HG03045 (cell line): Measurements from ENCODE around the gene RASA3.
"Not testable (repeated sequence)": the region's sequence is repeated elsewhere in the genome, so short reads cannot be mapped to it uniquely, and the experiment has no call there.

Experiments used
- ATAC-seq: cut with Tn5 transposase; IDR thresholded peaks from one replicate; pipeline ENCODE4 v1.9.1; 2021; ENCODE audit warnings: mild to moderate bottlenecking, moderate library complexity; ENCODE audit not compliant: unreplicated experiment

RASA3 gene

GRCh38 chr13:114103289-114103621 is 29.2 kb downstream of the RASA3 start:
- ATAC-seq: not testable (repeated sequence)

- no peak for ATAC-seq
Observed at GRCh38 chr13:114102521-114103288, 29.7 kb downstream of the RASA3 start.

- no peak for ATAC-seq
Observed at GRCh38 chr13:114102131-114102520, 30.3 kb downstream of the RASA3 start.

GRCh38 chr13:114101358-114102130 is 30.9 kb downstream of the RASA3 start:
- no peak for ATAC-seq

- no peak for ATAC-seq
Observed at GRCh38 chr13:114100446-114101357, 31.7 kb downstream of the RASA3 start.

GRCh38 chr13:114099918-114100445 is 32.4 kb downstream of the RASA3 start:
- no peak for ATAC-seq

- ATAC-seq: no peak
Observed at GRCh38 chr13:114099191-114099590, 33.2 kb downstream of the RASA3 start.

GRCh38 chr13:114098689-114099056 is 33.8 kb downstream of the RASA3 start:
- ATAC-seq: not testable (repeated sequence)

GRCh38 chr13:114097893-114098688 is 34.3 kb downstream of the RASA3 start:
- ATAC-seq: no peak

- no peak for ATAC-seq
Observed at GRCh38 chr13:114097212-114097892, 35.1 kb downstream of the RASA3 start.

- ATAC-seq: no peak
Observed at GRCh38 chr13:114096811-114097211, 35.6 kb downstream of the RASA3 start.

GRCh38 chr13:114096031-114096485 is 36.4 kb downstream of the RASA3 start:
- ATAC-seq: no peak

GRCh38 chr13:114095486-114095885 is 36.9 kb downstream of the RASA3 start:
- ATAC-seq: no peak

GRCh38 chr13:114093118-114093517 is 39.3 kb downstream of the RASA3 start:
- ATAC-seq: no peak

GRCh38 chr13:114092468-114092867 is 40.0 kb downstream of the RASA3 start:
- ATAC-seq: no peak

- no peak for ATAC-seq
Observed at GRCh38 chr13:114090476-114090875, 41.9 kb downstream of the RASA3 start.

GRCh38 chr13:114089751-114090400 is 42.5 kb downstream of the RASA3 start:
- ATAC-seq: no peak

- no peak for ATAC-seq
Observed at GRCh38 chr13:114089341-114089740, 43.1 kb downstream of the RASA3 start.

- no peak for ATAC-seq
Observed at GRCh38 chr13:114088863-114089262, 43.6 kb downstream of the RASA3 start.
